BJ (cell line): ENCODE measurements around the gene SAA1. TPM values are rescaled to one million over a fixed set of nuclear protein-coding genes. Genes with fewer than 3 reads are reported as not detected.

Experiments used
- CTCF ChIA-PET: fragments of 350-600 bp; formaldehyde crosslinking; extraction: SDS; loops from one replicate; lab custom pipeline; 2021; ENCODE audit warnings: antibody characterized with exemption, inconsistent platforms; lab: Yijun Ruan, JAX
- POLR2A ChIA-PET: fragments of 300-600 bp; sonication (Branson Sonifier 250); formaldehyde crosslinking; extraction: SDS; loops from one replicate; lab custom pipeline; 2021; ENCODE audit warnings: antibody characterized with exemption; lab: Charles Lee
- DNase-seq: peaks from one replicate; pipeline ENCODE4 v3.0.0-alpha.2; 2011; ENCODE audit warnings: low read depth
- H3K27me3 ChIP-seq: 2 replicates; pipeline ENCODE4 v1.6.0; 2011; ENCODE audit warnings: low read length; ENCODE audit not compliant: control insufficient read depth, insufficient read depth
- H3K36me3 ChIP-seq: 2 replicates; pipeline ENCODE4 v1.5.1; 2011; ENCODE audit warnings: low read length; ENCODE audit not compliant: control insufficient read depth, insufficient read depth
- H3K4me3 ChIP-seq: 2 replicates; pipeline ENCODE4 v1.5.1; 2011; ENCODE audit warnings: low read depth, mild to moderate bottlenecking, control low read depth, low read length
- polyA minus RNA-seq: library from RNA; depleted of rRNA, polyadenylated mRNA; stranded (reverse); fragments of >200 nt; gene quantifications from 2 replicates; pipeline ENCODE4 v1.2.3, GENCODE V29; 2011; rRNA and poly(A)+ RNA removed
- polyA plus RNA-seq: library from polyadenylated mRNA; depleted of rRNA; stranded (reverse); fragments of >200 nt; gene quantifications from 2 replicates; pipeline ENCODE4 v1.2.3, GENCODE V29; 2011; rRNA removed
- TF ChIP-seq, protein P1 (sequence below): IDR thresholded peaks from 2 replicates; pipeline ENCODE4 v1.5.1; 2011; ENCODE audit warnings: low read depth, mild to moderate bottlenecking, control low read depth, inconsistent platforms, low read length, moderate library complexity; ENCODE audit not compliant: insufficient read depth

The SAA1 gene
- polyA plus RNA-seq (2.3 and 3.4 TPM in 2 replicates), polyA minus RNA-seq (not detected in 2 replicates)

DNA sequence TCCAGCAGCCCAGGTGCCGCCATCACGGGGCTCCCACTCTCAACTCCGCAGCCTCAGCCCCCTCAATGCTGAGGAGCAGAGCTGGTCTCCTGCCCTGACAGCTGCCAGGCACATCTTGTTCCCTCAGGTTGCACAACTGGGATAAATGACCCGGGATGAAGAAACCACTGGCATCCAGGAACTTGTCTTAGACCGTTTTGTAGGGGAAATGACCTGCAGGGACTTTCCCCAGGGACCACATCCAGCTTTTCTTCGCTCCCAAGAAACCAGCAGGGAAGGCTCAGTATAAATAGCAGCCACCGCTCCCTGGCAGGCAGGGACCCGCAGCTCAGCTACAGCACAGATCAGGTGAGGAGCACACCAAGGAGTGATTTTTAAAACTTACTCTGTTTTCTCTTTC, at the start of gene SAA1:
SAA1 (plus strand) TSS at position 316 of the 400 bp plus-strand sequence. CDS start 624 bp downstream, outside the sequence.
- H3K4me3 ChIP-seq: no peak within 1 kb of the TSS
- CTCF ChIA-PET: interaction anchor here (0.9 kb wide), 1 partner anchor 22 kb away, joined by 3 read pairs; no protein-coding TSS in a partner anchor
- peaks cover 2% of the 10 kb centered on the region; the same call in 1 of the 2 replicates for H3K27me3 ChIP-seq
- DNase-seq: no peak
- TF ChIP-seq, protein P1, sequence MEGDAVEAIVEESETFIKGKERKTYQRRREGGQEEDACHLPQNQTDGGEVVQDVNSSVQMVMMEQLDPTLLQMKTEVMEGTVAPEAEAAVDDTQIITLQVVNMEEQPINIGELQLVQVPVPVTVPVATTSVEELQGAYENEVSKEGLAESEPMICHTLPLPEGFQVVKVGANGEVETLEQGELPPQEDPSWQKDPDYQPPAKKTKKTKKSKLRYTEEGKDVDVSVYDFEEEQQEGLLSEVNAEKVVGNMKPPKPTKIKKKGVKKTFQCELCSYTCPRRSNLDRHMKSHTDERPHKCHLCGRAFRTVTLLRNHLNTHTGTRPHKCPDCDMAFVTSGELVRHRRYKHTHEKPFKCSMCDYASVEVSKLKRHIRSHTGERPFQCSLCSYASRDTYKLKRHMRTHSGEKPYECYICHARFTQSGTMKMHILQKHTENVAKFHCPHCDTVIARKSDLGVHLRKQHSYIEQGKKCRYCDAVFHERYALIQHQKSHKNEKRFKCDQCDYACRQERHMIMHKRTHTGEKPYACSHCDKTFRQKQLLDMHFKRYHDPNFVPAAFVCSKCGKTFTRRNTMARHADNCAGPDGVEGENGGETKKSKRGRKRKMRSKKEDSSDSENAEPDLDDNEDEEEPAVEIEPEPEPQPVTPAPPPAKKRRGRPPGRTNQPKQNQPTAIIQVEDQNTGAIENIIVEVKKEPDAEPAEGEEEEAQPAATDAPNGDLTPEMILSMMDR: no peak
- POLR2A ChIA-PET: no interaction called here
- no peaks in the 10 kb centered on the region for H3K36me3 ChIP-seq

DNA sequence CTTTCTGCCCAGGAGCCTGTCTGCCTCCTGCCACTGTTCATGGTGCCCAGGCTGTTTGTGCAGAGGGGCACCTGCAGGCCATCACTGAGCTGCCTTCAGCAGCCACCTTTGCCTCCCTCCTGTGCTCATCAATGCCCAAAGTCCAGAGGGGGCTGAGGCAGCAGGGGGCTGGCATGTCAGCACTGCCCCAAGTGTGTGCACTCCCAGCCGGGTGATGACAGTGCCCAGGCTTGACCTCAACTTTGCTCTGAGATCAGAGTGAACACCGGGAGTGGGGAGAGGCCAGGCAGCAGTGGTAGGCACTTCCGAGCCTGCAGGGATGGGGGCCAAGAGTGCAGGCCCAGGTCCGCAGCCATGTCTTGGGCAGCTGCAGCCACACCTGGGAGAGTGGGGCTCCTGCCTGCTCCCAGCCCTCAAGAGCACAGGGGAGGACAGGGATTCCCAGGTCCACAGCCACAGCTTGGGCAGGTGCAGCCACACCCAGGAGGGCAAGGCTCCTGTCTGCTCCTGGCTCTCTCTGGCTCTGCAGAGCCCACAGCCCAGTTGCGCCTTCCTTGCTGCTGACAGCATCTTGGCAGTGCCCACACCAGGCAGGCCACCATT, 44.7 kb upstream of the SAA1 start:
- Histone ChIP-seq H3K4me3 (no peak overlapping the region), H3K36me3 (no peaks in the 10 kb centered on the region), H3K27me3 (no peaks in the 10 kb centered on the region; the same call in none of the 2 replicates)
- DNase-seq: no peak
- TF ChIP-seq, protein P1: no peak
- ChIA-PET CTCF (no interaction called here), POLR2A (no interaction called here)

DNA sequence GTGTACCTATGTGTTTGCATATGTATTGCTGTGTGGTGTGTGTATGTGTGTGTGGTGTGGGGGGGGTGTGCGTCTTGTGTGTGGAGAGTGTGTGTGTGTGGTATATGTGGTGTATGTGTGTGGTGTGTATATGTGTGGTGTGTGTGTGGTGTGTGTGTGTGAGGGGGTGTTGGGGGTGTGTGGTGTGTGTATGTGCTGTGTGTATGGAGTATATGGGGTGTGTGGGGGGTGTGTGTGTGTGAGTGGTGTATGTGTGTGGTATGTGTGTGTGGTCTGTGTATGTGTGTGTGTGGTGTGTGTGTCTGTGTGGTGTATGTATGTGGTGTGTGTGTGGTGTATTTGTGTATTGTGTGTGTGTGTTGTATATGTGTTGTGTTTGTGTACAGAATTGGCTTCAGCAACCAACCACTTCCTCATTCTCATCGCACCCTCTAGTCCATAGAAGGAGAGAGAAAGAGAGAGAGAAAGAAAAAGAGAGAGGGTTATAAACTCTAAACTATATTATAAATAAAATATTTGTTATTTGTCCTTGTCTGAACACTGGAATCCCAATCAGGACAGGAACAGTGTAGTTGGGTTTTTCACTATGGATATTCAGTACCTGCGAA, 43.1 kb upstream of the SAA1 start:
- no peak for DNase-seq
- TF ChIP-seq, protein P1: no peak
- Histone ChIP-seq H3K27me3 (no peaks in the 10 kb centered on the region; the same call in none of the 2 replicates), H3K36me3 (no peaks in the 10 kb centered on the region), H3K4me3 (no peak overlapping the region)
- ChIA-PET POLR2A (no interaction called here), CTCF (no interaction called here)

DNA sequence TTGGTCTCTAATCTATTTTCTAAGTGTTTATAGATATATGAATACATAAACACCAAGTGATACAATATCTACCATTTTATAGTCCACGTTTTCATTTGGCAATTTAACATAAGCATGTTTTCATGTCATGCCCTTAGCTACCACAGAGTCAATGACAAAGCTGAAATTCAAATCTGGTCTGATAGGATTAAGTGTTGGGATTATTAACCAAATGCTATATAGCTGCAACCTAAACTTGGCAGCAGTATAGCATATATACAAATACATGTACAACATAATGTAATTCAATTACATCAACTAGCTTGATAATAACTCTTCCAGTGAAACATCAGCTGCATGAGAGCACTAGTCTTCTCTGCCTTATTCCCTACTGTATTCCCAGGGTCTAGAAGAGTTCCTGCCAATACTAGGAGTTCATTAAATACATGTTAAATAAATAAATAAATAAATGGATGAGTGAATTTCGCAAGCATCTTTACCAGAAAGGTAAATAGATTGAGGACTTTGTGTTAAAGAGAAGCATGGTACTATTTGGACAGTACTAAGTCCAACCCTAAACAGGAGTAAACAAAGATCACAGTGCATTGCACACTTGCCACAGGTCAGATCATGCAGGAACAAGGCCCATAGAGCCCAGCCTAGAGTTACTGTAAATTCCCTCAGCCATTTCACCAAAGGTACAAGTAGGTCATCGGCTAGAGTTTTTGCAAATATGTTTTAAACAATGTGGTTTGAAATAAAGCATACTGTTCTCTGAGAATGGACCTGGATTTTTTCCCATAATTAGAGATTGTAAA, 42.3 kb upstream of the SAA1 start:
- POLR2A ChIA-PET: no interaction called here
- CTCF ChIA-PET: interaction anchor here (0.6 kb wide), 1 partner anchor 332 kb away, joined by 3 read pairs; no protein-coding TSS in a partner anchor

More for the DNA sequence above, 42.3 kb upstream of the SAA1 start:
- Histone ChIP-seq H3K27me3 (no peaks in the 10 kb centered on the region; the same call in none of the 2 replicates), H3K4me3 (no peak overlapping the region), H3K36me3 (no peaks in the 10 kb centered on the region)
- DNase-seq: no peak
- TF ChIP-seq, protein P1: no peak
